Renal cortex interstitium (tissue), 11 donors: ENCODE measurements around the gene SHISAL1. TPM values are rescaled to one million over a fixed set of nuclear protein-coding genes. Genes with fewer than 3 reads are reported as not detected.
"Not testable (repeated sequence)": the region's sequence is repeated elsewhere in the genome, so short reads cannot be mapped to it uniquely, and the experiment has no call there.

Experiments
- DNase-seq, 11 donors: peaks; one replicate each; pipeline ENCODE4 v3.0.0-alpha.2; 2013; ENCODE audit warnings: low read depth in 9 of 11, low spot score in 4 of 11; ENCODE audit errors: extremely low read depth in 1 of 11
- polyA plus RNA-seq, 3 donors: library from polyadenylated mRNA; unstranded; fragments of 120-200 nt; gene quantifications; one replicate each; pipeline ENCODE4 v1.2.1, GENCODE V29; 2013; ENCODE audit not compliant: insufficient read length in 3 of 3

Gene SHISAL1
- polyA plus RNA-seq, 3 donors: 2.3 to 3.3 (median 2.8) TPM

- DNase-seq: no peak
These were observed 57.9 kb downstream of the SHISAL1 start for GRCh38 chr22:44254811-44255210.

GRCh38 chr22:44249376-44250147 is 63.2 kb downstream of the SHISAL1 start:
- no peak for DNase-seq

GRCh38 chr22:44248926-44249325 is 63.8 kb downstream of the SHISAL1 start:
- DNase-seq: no peak

GRCh38 chr22:44247923-44248892 is 64.5 kb downstream of the SHISAL1 start:
- no peak for DNase-seq

- no peak for DNase-seq
These were observed 65.4 kb downstream of the SHISAL1 start for GRCh38 chr22:44247346-44247745.

- no peak for DNase-seq
These were observed 66.0 kb downstream of the SHISAL1 start for GRCh38 chr22:44246615-44247326.

- DNase-seq: no peak
These were observed 66.9 kb downstream of the SHISAL1 start for GRCh38 chr22:44245867-44246266.

GRCh38 chr22:44245438-44245837 is 67.3 kb downstream of the SHISAL1 start:
- no peak for DNase-seq

- DNase-seq: no peak
These were observed 68.4 kb downstream of the SHISAL1 start for GRCh38 chr22:44244265-44244822.

- no peak for DNase-seq
These were observed 69.0 kb downstream of the SHISAL1 start for GRCh38 chr22:44243761-44244160.

- no peak for DNase-seq
These were observed 69.6 kb downstream of the SHISAL1 start for GRCh38 chr22:44242946-44243724.

- DNase-seq: not testable (repeated sequence)
These were observed 71.6 kb downstream of the SHISAL1 start for GRCh38 chr22:44241121-44241520.

GRCh38 chr22:44237290-44237689 is 75.5 kb downstream of the SHISAL1 start:
- no peak for DNase-seq

- not testable (repeated sequence) for DNase-seq
These were observed 78.4 kb downstream of the SHISAL1 start for GRCh38 chr22:44234372-44234771.

GRCh38 chr22:44231233-44231632 is 81.5 kb downstream of the SHISAL1 start:
- no peak for DNase-seq

GRCh38 chr22:44229809-44230208 is 82.9 kb downstream of the SHISAL1 start:
- no peak for DNase-seq

GRCh38 chr22:44229331-44229730 is 83.4 kb downstream of the SHISAL1 start:
- DNase-seq: no peak

GRCh38 chr22:44225812-44226211 is 86.9 kb downstream of the SHISAL1 start:
- no peak for DNase-seq
